GM19099 (cell line): ENCODE data around the gene ANKEF1.

Experiments
- POLR2A ChIP-seq: IDR thresholded peaks from 3 replicates; pipeline ENCODE4 v1.6.1; 2011; ENCODE audit warnings: low read depth; ENCODE audit not compliant: insufficient read length; ENCODE audit errors: extremely low read depth

The ANKEF1 gene

GRCh38 chr20:10012464-10012863, 22.3 kb upstream of the ANKEF1 start:
- no peak for TF ChIP-seq POLR2A

GRCh38 chr20:10014431-10014830, 20.4 kb upstream of the ANKEF1 start:
- no peak for TF ChIP-seq POLR2A

GRCh38 chr20:10020937-10021336, 13.8 kb upstream of the ANKEF1 start:
- TF ChIP-seq POLR2A = no peak

GRCh38 chr20:10022625-10023024, 12.2 kb upstream of the ANKEF1 start:
- no peak for TF ChIP-seq POLR2A

GRCh38 chr20:10023911-10024310, 10.9 kb upstream of the ANKEF1 start:
- no peak for TF ChIP-seq POLR2A

- no peak for TF ChIP-seq POLR2A
These were observed 709 bp upstream of the ANKEF1 start for GRCh38 chr20:10033905-10034650.

- TF ChIP-seq POLR2A = no peak
These were observed 5.5 kb downstream of the ANKEF1 start for GRCh38 chr20:10040070-10040975.

- TF ChIP-seq POLR2A = no peak
These were observed 7.3 kb downstream of the ANKEF1 start for GRCh38 chr20:10042086-10042485.

GRCh38 chr20:10047427-10047826, 12.6 kb downstream of the ANKEF1 start:
- TF ChIP-seq POLR2A = no peak

- no peak for TF ChIP-seq POLR2A
These were observed 16.4 kb downstream of the ANKEF1 start for GRCh38 chr20:10051185-10051584.

GRCh38 chr20:10059006-10059405, 24.2 kb downstream of the ANKEF1 start:
- TF ChIP-seq POLR2A = no peak

GRCh38 chr20:10060226-10060625, 25.4 kb downstream of the ANKEF1 start:
- no peak for TF ChIP-seq POLR2A

- no peak for TF ChIP-seq POLR2A
These were observed 26.9 kb downstream of the ANKEF1 start for GRCh38 chr20:10061641-10062040.

GRCh38 chr20:10063482-10063881, 28.7 kb downstream of the ANKEF1 start:
- TF ChIP-seq POLR2A = no peak

- no peak for TF ChIP-seq POLR2A
These were observed 29.8 kb downstream of the ANKEF1 start for GRCh38 chr20:10064611-10065010.
